HG03520 (cell line): ENCODE results near the gene EZH1.
"Not testable (repeated sequence)": the region's sequence is repeated elsewhere in the genome, so short reads cannot be mapped to it uniquely, and the experiment has no call there.

Source experiments
- ATAC-seq: cut with Tn5 transposase; IDR thresholded peaks from one replicate; pipeline ENCODE4 v1.9.1; 2021; ENCODE audit warnings: mild to moderate bottlenecking, moderate library complexity; ENCODE audit not compliant: unreplicated experiment

EZH1 gene

DNA sequence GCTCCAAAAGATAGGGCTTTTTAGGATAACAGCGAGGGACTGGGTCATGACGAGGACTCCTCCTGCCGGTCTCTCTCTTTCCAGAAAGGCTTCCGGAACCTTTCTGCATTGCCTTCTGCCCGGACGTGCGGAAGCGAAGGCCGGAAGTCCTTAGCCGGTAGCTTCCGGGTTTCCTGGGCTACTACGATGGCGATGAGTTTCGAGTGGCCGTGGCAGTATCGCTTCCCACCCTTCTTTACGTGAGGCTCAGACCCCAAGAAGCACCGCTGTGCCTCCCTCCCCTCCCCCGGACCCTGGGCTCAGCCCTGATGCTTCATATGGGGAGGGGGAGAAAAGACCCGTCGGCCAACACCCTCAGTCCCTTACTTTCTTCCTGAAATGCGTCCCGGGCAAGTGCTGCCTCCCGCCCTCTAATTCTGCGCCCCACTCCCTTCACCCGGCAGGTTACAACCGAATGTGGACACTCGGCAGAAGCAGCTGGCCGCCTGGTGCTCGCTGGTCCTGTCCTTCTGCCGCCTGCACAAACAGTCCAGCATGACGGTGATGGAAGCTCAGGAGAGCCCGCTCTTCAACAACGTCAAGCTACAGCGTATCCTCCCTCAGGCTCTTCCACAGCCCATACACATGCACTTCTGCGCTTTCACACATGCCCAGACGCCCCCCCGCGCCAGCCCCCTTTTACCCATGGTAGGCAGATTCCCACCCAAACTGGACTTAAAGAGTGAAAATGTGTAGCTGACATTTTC is 28.6 kb upstream of the EZH1 start, which contains the start of gene VPS25:
Gene VPS25 (plus strand): TSS at position 160 of the 746 bp plus-strand sequence. CDS start 27 bp downstream, at position 187.
- ATAC-seq = no peak

DNA sequence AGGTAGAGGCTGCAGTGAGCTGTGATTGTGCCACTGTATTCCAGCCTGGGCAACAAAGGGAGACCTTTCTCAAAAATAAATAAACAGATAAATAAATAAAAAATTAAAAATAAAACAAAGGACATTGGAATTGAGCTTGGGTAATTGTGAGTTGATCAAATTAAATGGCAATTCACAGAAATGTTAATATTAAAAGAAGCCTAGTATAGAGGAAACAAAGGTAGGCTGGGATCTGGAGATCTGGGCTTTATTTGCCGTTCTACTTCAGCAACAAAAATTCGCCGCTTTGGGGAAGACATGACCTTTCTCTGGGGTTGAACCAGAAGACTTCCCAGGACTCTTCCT is 28.1 kb upstream of the EZH1 start:
- ATAC-seq = no peak

DNA sequence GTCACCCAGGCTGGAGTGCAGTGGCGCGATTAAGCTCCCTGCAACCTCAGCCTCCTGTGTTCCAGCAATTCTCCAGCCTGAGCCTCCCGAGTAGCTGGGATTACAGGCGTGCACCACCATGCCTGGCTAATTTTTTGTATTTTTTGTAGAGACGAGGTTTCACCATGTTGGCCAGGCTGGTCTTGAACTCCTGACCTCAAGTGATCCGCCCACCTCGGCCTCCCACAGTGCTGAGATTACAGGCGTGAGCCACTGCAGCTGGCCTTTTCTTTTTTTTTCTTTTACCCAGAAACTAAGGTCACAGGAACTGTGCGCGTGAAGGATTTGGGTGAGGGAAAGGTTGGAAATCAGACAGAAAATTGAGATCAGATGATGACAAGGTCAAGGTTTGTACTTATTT is 25.1 kb upstream of the EZH1 start:
- not testable (repeated sequence) for ATAC-seq

DNA sequence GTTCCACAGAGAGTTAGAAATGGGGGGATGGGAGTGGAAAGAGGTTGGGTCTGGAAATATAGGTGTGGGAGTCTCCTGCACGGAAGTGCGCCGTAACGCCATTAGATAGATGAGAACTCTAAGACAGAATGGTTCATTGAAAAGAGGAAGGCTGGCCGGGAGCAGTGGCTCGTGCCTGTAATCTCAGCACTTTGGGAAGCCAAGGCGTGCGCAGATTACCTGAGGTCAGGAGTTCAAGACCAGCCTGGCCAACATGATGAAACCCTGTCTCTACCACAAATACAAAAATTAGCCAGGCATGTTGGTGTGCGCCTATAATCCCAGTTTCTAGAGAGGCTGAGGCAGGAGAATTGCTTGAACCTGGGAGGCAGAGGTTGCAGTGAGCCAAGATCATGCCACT is 23.2 kb upstream of the EZH1 start:
- not testable (repeated sequence) for ATAC-seq

DNA sequence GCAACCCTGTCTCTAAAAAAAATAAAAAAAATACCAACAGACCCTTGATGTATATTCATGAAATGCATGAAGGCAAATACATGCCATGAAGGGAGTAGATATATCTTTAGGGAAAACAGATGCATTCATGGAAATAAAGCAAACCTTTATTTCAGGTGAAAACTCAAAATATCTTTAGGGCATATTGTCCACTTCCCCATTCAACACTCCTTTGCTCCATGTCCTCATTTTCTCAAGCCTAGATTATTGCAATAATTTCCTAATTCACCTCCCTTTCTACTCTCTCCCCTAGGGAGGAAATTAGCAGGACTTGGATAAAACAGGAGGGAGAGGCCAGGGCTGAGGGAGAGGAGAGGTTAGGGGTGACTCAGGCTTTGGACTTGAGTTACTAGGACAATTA is 22.7 kb upstream of the EZH1 start:
- ATAC-seq = no peak

DNA sequence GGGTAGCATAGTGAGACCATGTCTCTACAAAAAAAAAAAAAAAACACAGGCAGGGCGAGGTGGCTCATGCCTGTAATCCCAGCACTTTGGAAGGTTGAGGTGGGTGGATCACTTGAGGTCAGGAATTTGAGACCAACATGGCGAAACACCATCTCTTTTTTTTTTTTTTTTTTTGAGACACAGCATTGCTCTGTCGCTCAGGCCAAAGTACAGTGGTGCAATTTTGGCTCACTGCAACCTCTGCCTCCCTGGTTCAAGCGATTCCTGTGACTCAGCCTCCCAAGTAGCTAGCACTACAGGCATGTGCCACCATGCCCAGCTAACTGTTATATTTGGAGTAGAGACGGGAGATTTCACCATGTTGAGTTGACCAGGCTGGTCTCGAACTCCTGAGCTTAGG is 21.3 kb upstream of the EZH1 start:
- no peak for ATAC-seq

DNA sequence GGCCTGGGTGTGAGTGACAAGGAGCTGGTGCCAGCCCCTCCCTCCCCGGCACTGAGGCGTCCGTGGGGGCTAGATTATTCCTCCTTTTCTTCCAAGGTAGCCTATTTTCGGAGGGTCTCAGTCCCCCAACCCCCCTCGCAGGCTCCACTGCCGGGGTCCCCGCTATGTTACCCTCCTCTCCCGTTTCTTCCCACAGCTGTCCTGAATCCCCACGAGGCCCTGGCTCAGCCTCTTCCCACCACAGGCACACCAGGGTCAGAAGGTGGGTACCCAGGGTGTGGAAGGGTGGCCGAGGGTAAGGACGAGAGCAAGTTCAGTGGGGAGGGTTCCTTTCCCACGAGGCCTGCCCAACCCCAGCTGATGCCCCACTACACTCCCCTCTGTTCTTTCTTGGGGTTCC is 16.8 kb upstream of the EZH1 start:
- no peak for ATAC-seq

DNA sequence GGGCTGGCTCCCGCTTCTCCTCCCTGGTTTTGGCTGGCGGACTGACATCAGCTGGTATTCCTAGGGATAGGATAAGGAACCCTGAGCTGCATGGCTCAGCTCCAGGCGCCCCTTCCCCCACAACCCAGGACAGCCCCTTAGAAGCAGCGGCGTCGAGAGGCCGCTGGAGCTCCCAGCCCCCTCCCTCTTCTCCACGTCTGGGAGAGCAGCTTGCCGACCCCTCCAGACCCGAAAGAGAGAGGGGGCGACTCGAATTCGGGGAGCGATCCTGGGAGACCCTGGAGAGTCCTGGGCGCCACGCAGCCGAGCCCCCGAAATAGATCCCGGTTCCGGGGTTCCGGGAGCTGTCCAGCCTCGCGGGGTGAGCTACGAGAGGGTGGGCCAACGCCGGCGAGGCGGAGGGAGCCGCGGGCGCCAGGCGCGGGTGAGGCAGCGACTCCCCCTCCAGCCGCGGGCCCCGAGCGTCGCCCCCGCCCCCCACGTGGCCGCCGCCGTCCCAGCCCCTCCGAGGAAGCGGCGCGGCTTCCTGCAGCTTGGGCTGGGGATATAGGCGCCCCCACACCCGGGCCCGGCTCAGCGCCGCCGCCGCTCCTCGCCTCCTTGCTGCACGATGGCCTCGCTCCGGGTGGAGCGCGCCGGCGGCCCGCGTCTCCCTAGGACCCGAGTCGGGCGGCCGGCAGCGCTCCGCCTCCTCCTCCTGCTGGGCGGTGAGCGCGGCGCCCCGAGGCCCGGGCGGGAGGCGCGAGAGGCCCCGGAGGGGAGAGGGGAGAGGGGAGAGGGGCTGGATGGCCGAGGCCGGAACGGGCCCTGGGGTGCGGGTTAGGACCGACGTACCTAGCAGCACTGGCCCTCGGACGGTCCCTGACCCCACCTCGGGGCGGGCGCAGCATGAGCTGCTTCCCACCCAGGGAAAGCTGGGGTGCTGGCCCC is 16.1 kb upstream of the EZH1 start, which contains the start of gene RAMP2:
Gene RAMP2 (plus strand): TSS at position 576 of the 930 bp plus-strand sequence. CDS start 35 bp downstream, at position 611.
- no peak for ATAC-seq

DNA sequence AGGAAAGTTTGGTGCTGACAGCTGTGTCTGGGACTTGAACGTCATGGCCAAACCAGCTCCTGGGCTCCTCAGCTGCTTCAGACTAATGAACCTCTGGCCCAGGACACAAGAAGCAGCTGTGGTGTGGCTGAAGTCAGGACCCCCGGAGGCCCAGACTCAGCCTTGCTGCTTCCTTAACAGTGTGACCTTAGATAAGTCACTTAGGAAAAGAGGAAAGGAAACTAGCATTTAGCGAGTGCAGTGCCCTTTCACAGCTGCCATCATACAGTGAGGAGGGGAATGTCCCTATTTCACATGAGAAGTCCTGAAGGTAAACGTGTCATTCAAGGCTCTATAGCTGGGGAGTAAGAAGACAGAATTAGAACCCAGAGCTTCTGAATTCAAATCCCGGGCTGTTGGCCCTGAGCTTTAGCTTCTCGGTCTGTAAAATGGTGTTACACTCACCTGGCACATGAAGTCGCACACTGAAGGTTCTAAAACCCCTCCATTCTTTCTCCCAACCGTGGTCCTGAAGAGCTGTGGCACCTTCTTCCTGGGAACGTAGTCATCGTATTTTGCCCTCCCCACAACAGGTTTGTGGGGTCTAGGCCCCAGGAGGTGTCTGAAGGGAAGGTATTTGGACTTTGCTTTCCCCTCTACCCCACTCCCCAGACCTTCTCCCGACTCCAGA is 15.3 kb upstream of the EZH1 start:
- no peak for ATAC-seq

DNA sequence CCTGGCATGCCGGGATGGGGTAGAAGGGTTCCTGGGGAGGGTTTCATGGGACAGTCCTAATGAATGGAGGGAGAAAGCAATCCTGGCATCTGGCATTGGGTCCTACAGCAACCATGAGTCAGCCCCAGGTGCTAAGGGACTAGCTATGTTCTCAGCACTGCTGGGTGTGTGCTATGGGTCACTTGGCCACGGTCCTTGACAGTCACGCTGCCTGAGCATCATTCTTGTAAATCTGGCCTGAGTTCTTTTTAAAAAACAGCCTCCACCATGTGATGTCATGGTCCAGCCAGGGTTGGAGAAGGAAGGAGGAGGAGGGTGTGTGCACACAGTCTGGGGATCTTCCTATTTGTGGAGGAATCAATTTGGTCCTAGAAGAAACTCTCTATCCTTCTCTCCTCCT is 9.9 kb upstream of the EZH1 start:
- no peak for ATAC-seq

DNA sequence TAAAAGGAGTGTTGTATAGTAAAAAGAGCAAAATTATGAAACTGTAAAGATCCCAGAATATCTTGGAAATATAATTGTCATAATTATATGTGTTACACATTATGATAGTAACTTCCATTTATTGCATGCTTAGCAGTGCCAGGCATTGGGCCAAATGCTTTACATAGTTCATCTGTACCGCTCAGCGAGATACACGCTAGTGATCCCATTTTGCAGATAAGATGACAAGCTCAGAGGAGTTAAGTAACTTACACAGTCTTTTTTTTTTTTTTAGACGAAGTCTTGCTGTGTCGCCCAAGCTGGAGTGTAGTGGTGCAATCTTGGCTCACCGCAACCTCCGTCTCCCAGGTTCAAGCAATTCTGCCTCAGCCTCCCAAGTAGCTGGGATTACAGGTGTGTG is 6.8 kb upstream of the EZH1 start:
- ATAC-seq = no peak

DNA sequence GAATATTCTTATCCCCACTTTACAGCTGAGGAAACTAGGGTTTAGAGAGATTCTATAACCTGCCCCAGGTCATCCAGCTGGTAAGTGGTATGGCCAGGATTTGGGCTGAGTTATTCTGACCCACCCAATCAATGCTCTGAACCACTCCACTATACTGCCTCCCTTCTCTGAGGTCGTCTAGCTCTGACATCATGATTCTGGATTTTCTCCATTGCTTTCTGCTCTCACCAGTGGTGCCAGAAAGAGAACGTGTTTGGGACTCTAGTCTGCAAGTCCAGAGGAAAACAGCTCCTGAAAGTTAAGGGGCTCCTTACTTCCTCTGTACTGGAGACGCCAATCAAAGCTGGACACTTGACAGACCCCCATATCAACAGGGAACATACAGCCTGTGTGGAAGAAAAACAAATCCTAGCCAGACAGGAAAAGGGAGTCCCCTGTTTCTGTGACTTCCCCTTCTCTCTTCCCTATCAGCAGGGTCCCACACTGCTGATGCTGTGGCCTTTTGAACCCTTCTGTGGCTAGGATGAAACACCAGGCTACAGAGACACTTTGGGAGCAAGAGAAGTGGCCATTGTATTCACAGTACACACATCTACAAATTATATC is 6.0 kb upstream of the EZH1 start:
- no peak for ATAC-seq

DNA sequence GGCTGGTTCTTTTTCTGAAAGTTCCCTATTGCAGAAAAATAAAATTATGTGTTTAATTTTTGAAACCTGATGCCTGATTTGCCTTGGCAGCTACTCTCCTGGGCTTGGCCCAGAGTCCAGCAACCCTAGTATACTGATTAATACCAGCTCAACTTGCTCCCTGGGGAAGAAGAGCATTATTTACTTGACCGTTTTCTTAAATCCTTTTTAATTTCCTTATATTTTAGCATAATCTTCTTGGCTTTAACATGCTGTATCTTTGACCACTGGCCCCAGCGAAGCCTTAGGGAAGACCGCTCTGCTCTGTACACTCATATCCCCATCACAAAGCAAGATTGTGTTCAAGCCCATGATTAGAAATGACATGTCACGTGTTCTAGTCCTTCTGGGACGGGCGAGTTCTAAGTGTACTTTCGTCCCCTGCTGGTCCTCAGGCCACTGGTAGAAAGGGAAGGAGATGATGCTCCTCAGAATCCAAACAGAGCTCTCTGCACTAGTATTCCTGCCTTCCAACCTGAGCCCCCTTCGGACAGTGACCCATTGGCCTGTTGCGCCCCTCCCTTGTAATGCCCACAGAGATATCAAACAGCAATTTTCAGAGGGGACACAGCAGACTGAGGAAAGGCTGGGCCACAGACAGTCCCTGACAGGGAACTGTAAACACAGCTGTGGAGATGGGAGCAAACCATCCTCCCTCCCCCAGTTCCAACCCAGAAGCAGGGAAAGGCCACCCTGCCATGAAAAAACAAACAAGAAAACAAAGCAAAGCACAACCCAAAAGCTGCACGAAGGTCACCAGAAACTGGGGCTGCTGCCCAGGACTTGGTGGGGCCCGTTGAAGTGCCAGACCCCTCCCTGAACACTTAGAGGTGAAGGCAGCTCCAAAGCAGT is 4.3 kb upstream of the EZH1 start:
- no peak for ATAC-seq

DNA sequence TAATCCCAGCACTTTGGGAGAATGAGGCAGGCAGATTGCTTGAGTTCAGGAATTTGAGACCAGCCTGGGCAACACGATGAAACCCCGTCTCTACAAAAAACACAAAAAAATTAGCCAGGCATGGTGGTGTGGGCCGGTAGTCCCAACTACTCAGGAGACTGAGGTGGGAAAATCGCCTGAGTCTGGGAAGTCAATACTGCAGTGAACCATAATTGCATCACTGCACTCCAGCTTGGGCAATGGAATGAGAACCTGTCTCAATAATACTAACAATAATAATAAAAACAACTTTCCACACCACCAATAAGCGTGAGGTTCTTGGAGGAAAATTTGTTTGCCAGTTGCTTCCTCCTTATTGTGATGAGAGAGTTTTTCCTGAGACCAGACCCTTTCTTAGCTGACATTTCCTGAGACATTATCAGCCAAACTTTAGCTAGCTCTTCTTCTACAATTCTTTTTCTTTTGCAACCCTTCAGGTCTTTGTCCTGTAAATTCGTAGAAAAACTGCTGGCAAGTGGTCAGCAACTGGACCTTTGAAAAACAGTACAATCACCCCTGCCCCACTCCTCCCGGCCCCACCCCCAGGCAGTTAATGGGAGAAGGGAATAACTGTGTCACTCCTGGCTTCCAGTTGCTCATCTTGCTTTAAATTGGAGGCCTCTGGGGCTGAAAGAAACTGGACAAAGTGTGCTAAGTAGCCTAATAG is 3.5 kb upstream of the EZH1 start:
- no peak for ATAC-seq

DNA sequence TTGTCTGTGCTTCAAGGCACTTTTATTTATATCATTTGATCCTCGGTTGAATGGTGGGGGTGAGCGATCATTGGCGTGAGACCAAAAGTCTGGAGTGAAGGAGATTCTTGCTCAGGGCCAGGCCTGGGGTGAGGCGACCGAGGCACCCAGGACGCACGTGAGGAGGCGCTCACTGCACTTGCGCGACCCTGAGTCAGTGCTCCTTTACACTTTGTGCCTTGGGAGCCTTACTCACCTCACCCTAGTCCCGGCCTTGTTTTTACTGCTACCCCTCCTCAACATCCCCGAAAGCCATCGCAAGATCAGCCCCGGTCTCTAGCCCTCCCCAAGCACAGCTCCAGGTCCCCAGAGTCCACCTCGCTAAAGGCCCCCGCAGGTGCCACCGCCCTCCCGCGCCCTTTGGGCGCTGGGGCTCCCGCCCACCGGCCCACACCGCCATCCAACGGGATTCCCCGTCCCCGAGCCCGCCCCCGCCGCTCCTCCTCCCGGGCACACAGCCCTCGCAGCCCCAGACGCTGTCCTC is 496 bp downstream of the EZH1 start:
- ATAC-seq = peak; percentile 33

DNA sequence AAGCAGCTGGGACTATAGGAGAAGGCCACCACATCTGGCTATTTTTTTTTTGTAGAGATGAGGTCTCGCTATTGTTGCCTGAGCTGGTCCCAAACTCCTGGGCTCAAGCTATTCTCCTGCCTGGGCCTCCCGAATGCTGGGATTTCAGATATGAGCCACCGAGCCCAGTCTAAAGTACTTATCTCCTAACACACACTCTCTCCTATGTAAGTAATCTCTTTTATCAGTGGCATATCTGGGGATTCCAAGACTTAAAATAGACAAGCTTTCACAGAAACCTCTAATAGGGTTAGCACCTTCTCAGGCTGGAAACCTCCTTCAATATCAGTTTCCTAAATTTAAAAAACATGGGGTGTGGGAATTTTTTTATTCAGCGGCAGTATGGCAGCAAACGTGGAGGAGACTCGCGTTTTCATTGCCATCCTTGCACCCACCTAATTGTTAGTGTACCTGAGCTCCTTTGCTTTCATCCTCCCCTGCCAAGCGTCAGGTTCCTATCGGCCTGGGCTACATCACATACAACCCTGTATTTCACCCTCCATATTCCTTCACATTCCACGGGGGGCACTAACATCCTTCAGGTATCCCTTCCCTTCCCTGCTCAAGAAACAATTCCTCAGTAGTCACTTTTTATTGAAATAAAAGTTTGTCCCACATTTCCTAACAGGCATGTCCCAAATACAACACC is 1.1 kb downstream of the EZH1 start:
- ATAC-seq = no peak

DNA sequence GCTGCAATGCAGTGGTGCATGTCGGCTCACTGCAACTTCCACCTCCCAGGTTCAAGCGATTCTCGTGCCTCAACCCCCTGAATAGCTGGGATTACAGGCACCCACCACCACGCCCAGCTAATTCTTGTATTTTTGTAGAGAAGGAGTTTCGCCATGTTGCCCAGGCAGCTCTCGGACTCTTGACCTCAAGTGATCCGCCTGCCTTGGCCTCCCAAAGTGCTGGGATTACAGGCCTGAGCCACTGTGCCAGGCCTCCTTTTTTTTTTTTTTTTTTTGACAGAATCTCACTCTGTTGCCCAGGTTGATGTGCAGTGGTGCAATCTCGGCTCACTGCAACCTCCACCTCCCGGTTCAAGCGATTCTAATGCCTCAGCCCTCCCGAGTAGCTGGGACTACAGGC is 1.9 kb downstream of the EZH1 start:
- not testable (repeated sequence) for ATAC-seq

DNA sequence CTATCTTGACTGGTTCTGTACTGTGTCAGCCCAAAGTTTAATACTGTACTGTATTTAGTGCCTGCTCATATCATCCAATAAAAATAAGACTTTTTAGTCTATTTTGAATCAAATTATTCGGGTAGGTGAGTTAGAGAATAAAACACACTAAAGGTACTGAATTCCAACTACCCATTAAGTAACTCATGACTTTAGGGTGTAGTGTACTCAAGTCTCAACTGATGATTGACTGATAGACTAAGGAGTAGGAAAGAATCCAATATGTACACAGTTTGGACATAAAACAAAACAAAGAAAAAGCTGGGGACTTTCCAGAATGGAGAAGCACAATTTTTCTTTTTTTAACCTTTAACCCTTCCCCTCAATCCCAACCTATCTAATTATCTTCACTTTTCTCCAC is 4.1 kb downstream of the EZH1 start:
- ATAC-seq = no peak

DNA sequence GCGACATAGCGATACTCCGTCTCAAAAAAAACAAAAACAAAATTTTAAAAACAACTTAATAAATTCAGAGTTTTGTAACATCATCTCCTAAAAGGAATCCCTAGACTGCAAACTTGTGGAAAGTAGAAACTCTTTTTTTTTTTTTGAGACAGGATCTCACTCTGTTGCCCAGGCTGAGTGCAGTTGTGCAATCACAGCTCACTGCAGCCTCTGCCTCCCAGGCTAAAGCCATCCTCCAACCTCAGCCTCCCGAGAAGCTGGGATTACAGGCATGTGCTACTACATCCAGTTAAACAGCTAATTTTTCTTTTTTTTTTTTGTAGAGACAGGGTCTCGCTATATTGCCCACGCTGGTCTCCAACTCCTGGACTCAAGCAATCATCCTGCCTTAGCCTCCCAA is 19.7 kb downstream of the EZH1 start:
- ATAC-seq = no peak
